Fibroblast of skin of scalp (primary cell): ENCODE results near the gene ST7L.

ENCODE experiments used
- DNase-seq: peaks from one replicate; pipeline ENCODE4 v3.0.0-alpha.2; 2013

The ST7L gene

GRCh38 chr1:112618114-112618720 is 724 bp downstream of the ST7L start:
- peak; percentile 10 for DNase-seq

- DNase-seq: peak; percentile 71
These were observed 4.4 kb downstream of the ST7L start for GRCh38 chr1:112614460-112615065.

- DNase-seq: no peak
These were observed 13.2 kb downstream of the ST7L start for GRCh38 chr1:112605633-112606327.

- DNase-seq: no peak
These were observed 15.4 kb downstream of the ST7L start for GRCh38 chr1:112603541-112603940.

GRCh38 chr1:112603012-112603411 is 15.9 kb downstream of the ST7L start:
- DNase-seq: no peak

GRCh38 chr1:112599477-112599876 is 19.5 kb downstream of the ST7L start:
- no peak for DNase-seq

- DNase-seq: no peak
These were observed 24.6 kb downstream of the ST7L start for GRCh38 chr1:112594208-112594876.

GRCh38 chr1:112589766-112590165 is 29.2 kb downstream of the ST7L start:
- no peak for DNase-seq

- no peak for DNase-seq
These were observed 35.6 kb downstream of the ST7L start for GRCh38 chr1:112583366-112583765.

GRCh38 chr1:112581586-112582192 is 37.3 kb downstream of the ST7L start:
- DNase-seq: no peak

GRCh38 chr1:112579801-112580510 is 39.0 kb downstream of the ST7L start:
- DNase-seq: peak; percentile 36

GRCh38 chr1:112576240-112576639 is 42.7 kb downstream of the ST7L start:
- DNase-seq: no peak

GRCh38 chr1:112575154-112575804 is 43.7 kb downstream of the ST7L start:
- DNase-seq: peak; percentile 84

- DNase-seq: no peak
These were observed 53.1 kb downstream of the ST7L start for GRCh38 chr1:112565800-112566199.

GRCh38 chr1:112564081-112564480 is 54.9 kb downstream of the ST7L start:
- DNase-seq: no peak

GRCh38 chr1:112563341-112563740 is 55.6 kb downstream of the ST7L start:
- DNase-seq: no peak

GRCh38 chr1:112558634-112559033 is 60.3 kb downstream of the ST7L start:
- no peak for DNase-seq

GRCh38 chr1:112557385-112557784 is 61.6 kb downstream of the ST7L start:
- DNase-seq: no peak

- DNase-seq: no peak
These were observed 64.5 kb downstream of the ST7L start for GRCh38 chr1:112554411-112554810.

- no peak for DNase-seq
These were observed 69.4 kb downstream of the ST7L start for GRCh38 chr1:112549590-112549989.

- no peak for DNase-seq
These were observed 70.4 kb downstream of the ST7L start for GRCh38 chr1:112548547-112548946.

GRCh38 chr1:112546076-112546475 is 72.9 kb downstream of the ST7L start:
- peak; percentile 74 for DNase-seq
